Loucy (cell line): ENCODE data around the gene CPT1C.

ENCODE experiments used
- CTCF ChIP-seq: fragments of 200-600 bp; sonication (generic); conservative IDR thresholded peaks from 2 replicates; pipeline ENCODE4 v1.5.1; 2014; ENCODE audit warnings: mild to moderate bottlenecking, antibody characterized with exemption, low read length
- EZH2phosphoT487 ChIP-seq: fragments of 200-600 bp; IDR thresholded peaks from 2 replicates; pipeline ENCODE4 v1.6.1; 2018; ENCODE audit warnings: antibody characterized with exemption, mild to moderate bottlenecking, moderate library complexity, borderline replicate concordance

GRCh38 chr19:49701271-49701786 lies 10.4 kb downstream of the CPT1C start:
- TF ChIP-seq CTCF (no peak), EZH2phosphoT487 (no peak)
